NCI-H2029 (cell line): ENCODE measurements around the gene ZNF697.
"Not testable (repeated sequence)": the region's sequence is repeated elsewhere in the genome, so short reads cannot be mapped to it uniquely, and the experiment has no call there.

ENCODE experiments used
- DNase-seq: peaks from one replicate; lab custom pipeline; 2025; lab: John Stamatoyannopoulos, UW

ZNF697 gene

DNA sequence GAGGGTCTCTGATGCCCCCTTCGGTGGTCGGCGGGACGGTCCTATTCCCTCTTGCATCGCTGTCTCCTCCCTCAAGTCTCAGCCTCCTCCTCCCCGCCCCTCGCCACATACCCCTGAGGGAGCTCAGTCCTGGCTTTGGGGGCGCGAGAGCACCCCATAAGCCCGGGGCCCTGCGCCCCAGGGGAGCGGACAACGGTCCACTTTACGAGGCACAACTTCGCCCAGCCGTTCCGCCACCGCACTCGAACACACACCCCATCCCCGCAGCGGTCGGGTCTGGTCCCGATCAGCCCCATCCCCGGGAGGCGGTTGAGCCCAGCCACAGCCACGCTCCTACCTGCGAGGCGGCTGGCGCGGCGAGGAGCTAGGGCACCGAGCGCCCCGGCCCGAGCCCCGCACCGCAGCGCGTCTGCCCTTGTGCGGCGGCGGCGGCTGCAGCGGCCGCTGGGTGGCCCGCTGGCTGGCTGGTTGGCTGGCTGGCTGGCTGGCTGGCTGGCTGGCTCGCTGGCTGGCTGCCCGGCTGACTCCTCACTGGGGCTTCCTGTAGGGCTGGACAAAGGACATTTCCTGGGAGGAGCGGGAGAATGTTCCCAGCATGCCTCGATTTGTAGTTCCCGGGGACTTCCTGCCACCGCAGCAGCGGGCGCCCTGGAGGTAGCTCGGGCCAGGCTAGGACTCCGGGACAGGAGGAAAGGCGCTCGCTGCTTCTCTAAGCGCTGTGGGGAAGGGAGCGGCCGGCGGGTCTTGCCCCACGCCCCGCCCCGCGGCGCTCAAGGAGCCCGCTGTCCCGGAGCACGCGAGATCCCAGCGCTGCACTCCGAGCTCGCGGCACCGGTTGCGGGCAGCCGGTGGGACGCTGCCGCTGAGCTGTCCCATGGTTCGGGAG lies at the start of gene ZNF697:
Gene ZNF697 (minus strand): TSS at position 533 of the 886 bp plus-strand sequence. CDS start 22,166 bp downstream, outside the sequence.
- DNase-seq = peak; percentile 86

DNA sequence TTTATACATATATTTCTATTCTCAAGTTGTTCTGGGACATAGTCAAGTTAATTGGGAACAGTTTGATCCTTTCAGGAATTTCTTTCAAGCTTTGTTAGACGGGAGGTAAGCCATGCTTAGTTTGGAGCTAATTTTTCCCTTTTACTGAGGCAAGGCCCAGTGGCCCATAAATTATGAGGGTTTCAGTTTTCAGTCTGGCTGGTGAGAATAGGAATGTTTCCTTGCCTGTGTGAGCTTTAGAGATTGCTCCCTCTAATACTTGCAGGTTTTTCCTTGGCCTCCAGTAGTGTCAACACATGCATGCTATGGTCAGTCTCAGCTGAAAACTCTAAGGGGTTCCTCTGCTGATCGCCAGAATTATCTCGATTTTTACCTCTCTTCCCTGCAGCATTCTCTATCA lies 49.5 kb upstream of the ZNF697 start:
- no peak for DNase-seq

DNA sequence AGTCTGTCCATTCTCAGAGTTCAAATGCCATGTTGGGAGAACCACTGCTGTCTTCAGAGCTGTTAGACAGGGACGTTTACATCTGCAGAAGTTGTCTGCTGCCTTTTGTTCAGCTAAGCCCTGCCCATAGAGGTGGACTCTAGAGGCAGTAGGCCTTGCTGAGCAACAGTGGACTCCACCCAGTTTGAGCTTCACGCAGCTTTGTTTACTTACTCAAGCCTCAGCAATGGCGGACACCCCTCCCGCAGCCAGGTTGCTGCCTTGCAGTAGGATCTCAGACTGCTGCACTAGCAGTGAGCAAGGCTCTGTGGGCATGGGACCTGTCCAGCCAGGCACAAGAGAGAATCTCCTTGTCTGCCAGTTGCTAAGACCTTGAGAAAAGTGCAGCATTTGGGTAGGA lies 48.8 kb upstream of the ZNF697 start:
- not testable (repeated sequence) for DNase-seq

DNA sequence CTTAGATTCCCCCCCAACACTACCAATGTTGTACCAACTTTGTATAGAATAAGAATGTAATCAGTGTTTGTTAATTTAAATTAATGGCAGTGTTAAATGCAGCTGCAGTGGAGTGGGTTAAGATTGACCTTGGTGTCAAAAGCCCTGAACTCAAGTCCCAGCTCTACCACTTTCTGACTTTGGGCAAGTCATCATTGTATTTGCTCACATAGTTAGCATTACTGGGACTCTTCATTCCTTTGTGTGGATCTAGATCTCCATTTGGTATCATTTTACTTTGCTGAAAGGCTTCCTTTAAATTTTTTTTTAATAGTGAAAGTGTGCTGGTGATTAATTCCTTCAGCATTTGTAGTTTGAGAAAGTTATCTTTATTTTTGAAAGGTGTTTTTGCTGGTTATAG lies 41.4 kb upstream of the ZNF697 start:
- no peak for DNase-seq

DNA sequence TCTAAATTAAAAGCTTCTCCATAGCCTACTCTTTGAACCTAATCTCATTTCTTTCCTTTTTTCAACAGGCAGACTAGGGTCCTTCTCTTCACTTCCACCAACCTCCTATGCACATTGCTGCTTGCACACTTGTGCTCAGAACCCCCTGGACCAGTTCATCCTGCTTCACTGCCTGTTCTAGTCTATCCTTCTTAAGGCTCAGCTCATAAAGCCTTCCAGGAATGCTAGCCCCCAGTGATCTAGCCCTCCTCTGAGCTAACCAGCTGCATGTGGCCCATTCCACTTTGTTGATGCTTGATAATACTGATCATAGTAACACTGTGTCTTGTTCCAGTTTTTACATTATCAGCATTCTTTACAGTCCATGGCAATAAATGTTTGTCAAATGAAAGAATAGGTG lies 40.7 kb upstream of the ZNF697 start:
- DNase-seq = no peak

DNA sequence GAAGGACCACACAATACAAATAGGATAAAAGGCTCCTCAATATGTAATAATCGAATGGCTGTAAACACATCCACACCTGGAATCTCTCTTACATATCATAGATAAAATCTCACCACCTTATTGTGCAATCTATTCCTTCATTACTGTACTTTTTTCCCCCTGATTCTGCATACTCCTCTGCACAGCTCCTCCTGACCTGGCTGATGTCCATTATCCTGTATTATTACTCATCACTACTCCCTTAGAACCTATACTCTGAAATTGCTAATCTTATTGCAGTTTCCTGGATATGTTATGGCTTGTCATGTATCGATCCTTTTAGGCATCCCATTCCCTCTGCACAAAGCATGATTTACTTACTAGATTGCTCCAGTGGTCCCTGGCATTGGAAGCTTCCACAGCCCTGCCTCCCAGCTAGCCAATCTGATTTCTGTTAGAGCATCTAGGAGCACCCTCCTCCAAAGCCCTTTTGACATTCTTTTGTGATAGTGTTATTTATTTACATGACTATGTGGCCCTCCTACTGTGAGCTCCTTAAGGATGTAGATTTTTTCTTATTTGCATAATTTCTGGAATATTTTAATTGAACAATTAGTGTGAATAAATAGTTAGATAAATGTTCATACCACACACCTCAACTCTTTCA lies 39.5 kb upstream of the ZNF697 start:
- no peak for DNase-seq

DNA sequence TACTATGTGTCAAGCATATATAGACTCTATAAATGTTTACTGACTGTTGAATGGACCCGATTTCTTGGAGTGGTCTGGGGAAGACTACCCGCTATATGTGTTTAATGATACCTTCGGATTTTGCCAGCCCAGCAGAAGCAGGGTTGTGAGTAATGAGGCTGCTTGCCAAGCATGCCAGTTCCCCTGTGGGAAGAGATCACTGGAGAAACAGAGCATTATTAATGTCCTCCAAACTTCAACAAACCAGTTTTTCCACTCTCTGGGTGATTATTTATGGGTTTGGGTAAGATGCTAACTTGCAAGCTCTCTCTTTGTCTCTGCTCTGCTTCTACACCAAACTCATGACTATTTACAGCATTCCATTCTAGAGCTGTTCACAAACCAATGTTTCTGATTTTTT lies 38.6 kb upstream of the ZNF697 start:
- no peak for DNase-seq

DNA sequence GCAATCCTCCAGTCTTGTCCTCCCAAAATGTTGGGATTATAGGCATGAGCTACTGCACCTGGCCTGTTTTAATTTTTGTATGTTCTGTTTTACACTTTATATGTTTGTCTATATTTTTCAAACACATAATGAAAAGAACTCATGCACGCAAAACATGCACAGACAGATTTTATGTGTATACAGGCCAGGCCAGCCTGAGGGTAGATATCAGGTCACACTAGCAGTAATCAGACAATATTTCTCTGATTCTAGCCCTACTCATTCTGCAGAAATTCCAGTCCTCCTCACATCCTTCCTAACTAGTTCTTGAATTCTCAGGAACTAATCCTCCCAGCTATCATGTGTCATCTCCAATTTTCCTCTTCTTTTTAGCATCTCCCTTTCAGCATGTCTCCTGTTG lies 35.8 kb upstream of the ZNF697 start:
- no peak for DNase-seq

DNA sequence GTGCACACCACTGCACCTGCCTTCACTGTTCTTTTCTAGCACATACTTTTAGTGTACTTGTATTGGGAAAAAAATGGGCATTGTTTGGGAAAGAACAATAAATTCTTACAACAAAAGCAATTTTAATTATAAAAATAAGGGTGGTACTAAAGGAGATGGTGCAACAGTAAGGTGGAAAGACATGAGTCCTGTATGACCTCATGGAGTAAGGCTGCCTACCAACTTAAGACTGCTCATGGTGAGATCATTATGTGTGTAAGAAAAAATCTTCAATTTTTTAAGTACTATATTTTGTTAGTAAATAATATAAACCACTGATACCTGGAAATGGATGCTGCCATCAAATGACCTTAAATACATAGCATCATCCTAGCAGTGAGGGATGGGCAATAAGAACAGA lies 34.1 kb upstream of the ZNF697 start:
- DNase-seq = no peak

DNA sequence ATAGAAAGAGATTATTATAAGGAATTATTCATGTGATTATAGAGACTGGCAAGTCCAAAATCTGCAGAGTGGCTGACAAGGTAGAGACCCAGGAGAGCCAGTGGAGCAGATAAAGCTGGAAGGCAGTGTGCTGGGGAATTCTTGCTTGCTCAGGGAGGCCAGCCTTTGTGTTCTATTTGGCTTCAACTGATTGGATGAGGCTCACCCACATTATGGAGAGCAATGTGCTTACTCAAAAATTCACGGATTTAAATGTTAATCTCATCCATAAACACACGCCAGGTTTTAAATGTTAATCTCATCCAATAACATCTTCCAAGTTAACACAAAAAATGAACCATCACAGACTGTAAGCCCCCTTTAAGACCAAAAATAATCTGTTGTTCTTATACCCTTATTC lies 33.5 kb upstream of the ZNF697 start:
- DNase-seq = no peak

DNA sequence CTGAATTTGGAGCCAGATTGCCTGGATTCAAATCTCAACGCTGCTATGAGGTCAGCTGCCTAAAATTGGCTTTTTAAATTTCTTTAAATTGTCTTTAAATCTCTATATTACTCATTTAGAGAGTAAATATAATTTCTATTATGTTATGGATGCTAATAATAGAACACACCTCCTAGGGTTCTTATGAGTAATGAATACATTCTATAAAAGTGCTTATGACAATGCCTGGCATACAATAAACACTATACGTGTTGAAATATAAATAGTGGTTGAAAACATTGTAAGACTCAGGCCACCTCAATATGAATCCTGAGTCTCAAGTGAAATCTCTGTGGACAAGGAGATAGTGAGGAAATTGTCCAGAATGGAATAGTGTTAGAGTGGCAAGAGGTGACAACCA lies 32.7 kb upstream of the ZNF697 start:
- DNase-seq = no peak

DNA sequence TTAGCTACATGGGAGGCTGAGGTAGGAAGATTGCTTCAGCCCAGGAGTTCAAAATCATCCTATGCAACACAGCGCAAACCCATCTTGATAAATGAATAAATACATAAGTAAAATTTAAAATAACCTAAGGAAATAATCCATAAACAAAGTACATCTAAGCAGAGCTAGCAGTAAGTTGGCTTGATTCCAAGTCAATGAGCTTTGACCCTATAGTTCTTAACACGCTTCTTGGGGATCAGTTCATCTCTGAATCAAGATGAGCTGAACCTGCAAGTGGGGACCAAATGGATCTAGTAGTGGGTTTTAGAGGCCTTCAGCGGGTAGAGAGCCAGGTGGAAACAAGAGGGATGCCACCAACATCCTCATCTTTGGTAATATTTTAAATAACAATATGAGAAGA lies 32.1 kb upstream of the ZNF697 start:
- DNase-seq = no peak

DNA sequence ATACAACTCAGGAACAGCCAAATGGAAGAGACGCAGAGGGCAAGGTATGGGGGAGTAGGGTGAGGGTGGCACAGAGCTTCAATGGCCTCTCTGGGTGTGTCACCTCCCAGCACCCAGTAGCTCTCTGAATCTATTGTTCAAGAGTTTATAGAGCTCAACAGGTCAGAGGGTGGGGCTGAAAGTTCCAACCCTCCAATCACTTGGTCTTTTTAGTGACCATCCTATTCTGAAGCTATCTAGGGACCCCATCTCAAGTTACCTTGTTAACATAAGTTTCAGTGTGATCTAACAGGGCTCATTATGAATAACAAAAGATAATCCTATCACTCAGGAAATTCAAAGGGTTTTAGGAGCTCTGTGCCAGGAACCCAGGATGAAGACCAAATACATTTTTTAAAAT lies 31.2 kb upstream of the ZNF697 start:
- DNase-seq = no peak

DNA sequence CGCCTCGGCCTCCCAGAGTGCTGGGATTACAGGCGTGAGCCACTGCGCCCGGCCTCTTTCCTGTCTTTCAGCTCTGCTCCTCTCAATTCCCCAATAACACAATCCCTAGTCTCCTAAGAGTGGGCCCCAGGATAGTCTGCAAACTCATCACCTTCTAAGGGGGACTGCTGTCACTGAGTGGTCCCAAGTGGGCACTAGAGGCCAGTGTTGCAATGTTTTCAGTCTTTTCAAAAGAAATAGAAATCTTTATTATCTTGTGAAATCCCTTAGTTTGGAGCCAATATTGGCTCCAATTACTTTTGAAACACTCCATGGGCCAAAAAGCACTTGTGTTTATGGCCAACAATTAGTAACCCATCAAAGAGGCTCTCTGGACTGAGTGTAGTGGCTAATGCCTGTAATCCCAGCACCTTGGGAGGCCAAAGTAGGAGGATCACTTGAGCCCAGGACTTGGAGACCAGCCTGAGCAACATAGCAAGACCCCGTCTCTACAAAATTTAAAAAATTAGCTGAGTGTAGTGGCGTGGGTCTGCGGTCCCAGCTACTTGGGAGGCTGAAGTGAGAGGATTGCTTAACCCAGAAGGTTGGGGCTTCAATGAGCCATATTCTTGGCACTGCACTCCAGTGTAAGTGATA lies 28.6 kb upstream of the ZNF697 start:
- no peak for DNase-seq

DNA sequence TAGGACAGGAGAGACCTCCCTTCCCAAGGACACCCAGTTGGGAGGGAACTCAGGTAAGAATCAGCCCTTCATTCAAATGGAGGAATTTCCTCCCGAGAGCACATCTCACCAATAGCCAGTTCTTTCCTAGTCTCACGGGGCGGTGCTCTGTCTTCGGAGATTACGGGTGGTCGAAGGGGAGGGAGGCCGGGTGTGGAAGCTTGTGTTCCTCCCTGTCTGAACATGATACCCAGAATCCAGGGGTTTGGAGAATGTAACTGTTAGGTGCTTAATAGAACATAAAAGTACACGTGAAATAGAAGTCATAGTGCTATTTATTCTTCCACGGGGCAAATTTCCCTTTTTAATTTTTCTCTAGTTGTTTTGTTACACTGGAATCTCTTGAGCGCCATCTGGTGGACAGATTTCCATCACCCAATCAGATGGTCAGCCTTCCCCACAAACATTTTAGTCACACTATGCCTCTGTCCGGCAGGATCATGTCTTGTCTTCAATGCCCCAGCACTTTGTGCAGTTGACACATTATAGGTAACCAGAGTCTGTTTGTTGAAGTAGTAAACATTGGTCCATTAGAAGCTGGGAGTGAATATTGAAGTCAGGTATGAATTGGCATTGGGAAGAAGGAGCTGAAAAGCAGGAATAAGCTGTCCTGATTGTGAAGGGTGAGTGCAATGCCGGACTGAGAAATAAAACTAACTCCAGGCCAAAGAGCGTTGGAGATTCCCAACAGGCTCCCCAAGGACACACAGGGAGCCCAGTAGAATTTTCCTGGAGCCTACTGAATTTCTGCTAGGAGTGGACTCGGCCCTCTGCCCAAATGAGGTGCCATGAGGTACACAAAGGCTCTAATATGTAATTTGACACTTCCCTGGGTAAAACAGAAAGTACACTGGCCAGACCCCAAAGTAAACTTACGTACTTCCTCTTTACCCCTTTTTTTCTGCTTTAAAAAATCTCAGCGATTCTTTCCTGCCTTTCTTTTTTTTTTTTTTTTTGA lies 27.6 kb upstream of the ZNF697 start:
- peak; percentile 64 for DNase-seq

DNA sequence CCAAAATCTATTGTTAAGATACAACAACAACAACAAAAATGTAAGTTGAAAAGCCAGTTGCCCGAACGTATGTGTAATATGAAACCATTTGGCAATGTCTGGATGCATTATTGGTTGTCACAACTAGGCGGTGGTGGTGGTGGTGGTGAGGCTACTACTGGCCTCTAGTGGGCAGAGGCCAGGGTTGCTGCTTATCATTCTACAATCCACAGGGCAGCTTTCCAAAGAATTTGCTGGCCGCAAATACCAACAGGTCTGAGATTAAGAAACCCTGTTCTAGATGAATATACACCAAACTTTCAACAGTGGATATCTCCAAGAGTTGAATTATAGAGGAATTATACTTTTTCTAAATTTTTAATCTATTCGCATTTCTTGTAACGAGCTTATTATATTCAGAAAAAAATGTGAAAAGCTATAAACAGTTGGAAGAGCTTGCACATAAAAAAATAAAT lies 26.8 kb upstream of the ZNF697 start:
- DNase-seq = peak; percentile 59

DNA sequence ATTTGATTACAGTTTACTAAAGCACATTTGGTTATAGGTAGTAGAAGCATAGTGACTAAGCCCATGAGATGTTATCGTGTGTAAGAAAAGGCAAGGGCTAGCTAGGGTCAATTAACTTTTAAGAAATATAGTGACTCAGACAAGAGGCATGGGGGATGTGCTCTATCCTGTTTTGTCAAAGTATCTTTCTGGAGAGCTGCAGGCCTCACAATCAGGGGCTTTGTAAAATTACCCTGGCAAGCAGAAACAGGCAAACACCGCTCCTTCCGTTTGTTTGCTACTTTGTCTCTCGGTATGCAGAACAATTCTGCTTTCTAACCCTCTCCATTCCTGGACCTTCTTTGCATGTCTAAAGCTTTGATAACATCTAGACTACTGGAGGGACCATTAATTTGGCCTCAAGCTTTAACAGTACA lies 26.1 kb upstream of the ZNF697 start:
- no peak for DNase-seq

DNA sequence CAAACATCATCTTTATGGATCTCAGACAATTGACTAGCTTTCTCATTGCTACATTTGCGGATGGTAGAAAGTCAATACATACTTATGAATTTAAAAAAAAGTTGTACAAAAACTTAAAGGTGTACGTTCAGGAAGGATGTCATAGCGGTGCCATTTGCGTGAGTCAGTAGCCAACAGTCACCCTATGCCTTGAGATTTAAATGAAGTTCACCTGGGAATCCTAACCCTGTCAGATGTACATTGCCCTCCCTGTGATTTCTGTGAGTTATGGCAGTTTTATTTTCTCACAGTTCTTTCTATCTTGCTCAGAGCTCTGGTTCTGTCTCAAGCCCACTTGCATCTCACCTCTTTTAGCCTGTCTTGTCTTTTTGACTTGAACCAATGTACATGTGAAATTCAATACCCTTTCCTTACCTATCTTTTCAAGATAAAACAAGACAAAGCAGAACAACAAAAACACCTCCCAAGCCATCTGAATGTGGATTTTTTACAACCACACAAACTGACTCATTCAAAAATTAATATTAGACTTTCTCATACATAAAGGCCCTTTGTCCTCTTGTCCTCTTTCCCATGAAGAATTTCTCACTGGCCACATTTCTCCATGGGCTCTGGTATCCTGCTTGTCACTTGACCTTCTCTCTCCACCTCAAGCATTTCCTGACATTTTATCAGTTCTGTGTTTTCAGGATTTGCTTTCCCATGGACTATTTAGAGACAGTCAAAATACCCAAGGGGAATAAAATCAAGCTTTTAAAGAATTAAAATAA lies 25.3 kb upstream of the ZNF697 start:
- no peak for DNase-seq

DNA sequence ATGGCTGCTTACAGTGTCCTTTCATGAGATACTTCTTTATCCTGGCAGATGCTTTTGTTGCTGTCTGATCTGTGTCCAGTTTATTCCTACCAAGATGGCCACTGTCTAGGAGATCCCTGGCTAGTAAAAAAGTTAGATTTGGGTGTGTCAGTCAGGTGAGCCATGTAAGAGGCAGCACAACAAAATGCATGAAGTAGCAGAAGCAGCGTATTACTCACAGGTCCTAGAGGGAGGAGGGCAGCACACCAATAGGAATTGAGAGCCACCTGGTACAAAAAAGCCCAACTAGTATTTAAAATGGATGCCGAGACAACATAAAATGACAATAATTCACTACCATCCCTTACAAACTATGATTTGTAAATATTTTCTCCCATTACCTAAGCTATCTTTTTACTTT lies 22.8 kb upstream of the ZNF697 start:
- no peak for DNase-seq

DNA sequence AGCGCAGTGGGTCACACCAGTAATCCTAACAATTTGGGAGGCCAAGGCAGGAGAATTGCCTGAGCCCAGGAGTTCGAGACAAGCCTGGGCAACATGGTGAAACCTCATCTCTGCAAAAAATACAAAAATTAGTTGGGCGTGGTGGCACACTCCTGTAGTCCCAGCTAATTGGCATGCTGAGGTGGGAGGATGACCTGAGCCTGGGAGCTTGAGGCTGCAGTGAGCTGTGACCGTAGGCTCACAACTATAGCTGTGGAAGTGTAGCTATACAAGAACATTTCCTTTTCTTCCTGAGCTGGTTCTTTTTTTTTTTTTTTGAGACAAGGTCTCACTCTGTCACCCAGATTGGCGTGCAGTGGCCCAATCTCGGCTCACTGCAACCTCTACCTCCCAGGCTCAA lies 19.1 kb upstream of the ZNF697 start:
- DNase-seq = no peak

DNA sequence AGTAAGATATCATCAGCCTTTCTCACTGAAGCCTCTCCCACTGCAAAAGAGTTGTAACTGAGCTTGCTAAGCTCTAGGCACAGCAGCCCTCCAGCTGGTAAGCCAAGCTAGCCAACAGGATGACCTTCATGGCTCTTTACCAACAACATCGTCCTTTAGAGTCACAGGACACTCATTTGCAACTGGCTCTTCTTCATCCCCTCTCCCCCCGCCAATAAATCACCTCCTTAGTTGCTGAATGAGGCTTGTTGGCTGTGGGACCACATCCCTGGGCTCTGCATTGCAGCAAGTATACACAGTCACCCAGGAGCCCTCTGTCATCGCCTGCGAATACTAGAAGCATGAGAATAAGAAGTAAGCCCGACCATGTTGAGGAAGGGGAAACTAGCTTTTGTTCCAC lies 16.0 kb upstream of the ZNF697 start:
- DNase-seq = no peak
